HG02571 (cell line): ENCODE results near the gene RAD9B.
"Not testable (repeated sequence)": the region's sequence is repeated elsewhere in the genome, so short reads cannot be mapped to it uniquely, and the experiment has no call there.

Source experiments
- ATAC-seq: cut with Tn5 transposase; IDR thresholded peaks from one replicate; pipeline ENCODE4 v1.9.1; 2021; ENCODE audit warnings: mild to moderate bottlenecking, moderate library complexity; ENCODE audit not compliant: unreplicated experiment

Gene RAD9B

DNA sequence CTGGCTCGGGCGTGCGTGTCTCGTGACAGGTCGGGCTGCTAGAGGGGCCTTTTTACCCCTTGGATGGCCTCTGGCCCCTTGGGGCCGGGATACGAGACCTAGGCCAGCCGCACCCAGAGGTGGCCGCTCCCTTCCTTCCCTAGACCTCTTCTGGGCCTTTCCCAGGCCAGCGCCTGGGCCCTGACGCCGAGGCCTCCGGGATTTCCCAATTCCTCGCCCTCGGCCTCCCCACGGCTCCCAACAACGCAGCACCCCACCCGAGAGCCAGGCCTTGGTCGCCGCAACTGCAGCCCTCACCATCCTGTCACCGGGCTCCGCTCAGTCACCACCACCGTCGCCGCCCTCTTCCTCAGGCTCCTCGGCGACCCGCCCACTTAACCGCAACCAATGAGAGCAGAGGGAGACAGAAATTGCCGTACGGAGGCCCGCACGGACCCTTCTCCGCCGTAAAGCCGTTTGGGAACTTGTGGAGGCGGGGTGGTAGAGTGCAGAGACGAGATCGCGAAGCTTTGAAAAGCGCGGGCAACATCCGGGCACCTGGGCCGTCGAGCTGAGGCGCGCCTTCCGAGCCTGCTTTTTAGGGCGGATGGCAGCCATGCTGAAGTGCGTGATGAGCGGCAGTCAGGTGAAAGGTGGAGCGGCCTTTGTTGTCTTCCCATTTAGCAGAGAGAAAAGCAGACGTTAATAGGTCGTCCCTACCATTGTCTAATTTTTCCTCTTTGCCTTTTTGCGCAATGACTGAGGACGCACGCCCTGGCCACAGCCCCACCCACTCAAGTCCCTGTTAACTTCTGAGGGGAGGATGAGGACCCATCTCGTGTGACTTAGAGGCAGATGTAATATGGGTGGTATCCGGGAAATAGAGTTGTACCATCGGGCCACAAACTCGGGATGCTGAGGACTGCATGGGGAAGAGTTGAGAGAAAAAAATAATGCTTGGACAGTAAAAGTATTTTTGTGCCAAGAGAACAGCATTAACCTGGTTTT is at the start of gene RAD9B, which contains the start of gene VPS29:
Gene RAD9B (plus strand): TSS at position 580 of the 987 bp plus-strand sequence. CDS start 7 bp downstream, at position 587.
Gene VPS29 (minus strand): TSS at position 360 of the 987 bp plus-strand sequence. CDS start 60 bp downstream, at position 300.
- ATAC-seq: peak; percentile 90

DNA sequence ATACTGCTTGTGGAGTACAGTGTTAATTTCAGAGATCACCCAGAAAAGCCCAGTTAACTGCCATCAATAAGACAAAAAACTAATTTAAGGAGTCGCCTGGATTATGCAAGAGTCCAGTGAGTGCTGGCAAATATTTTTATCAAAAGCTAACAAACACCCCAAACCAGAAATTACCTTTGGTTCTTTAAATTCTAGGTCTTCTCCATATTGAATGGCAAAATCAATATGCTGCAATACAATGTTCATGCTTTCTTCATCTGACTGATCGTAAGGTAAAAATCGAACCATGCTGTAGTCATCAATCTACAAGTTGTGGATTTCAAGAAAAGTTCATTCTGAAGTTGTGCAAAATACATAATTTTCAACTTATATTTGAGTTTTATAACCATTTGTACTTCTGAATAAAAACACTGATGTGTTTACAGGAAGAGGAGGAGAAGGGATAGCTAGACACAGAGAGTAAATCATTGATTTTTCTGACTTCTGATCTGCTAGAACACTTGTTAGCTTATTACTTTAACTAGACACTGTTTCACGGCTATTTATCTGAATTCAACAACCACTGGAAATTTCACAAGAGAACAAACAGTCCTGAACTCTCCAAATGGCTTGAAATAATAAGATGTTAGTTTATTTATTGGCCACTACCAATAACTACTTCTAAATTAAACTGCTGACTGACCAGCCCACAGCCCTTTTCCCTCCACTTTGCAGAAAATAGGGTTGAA is 48.4 kb upstream of the RAD9B start:
- ATAC-seq: no peak

DNA sequence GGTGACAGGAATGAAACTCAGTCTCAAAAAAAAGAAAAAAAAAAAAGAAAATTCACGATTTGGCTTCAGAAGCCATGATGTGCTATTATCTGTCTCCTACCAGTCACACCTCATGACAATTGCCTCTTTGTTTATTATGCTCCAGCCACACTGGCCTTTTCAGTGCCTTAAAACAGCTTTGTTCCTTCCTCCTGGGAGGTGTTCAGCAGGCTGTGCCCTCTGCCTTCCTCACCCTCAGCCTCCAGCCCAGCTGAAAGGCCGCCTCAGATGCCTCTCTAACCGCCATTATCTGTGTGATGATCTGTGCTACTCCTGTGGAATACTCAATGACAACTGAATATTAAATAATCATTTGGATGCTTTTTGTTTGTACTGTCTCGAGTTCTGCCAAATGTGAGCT is 43.4 kb upstream of the RAD9B start:
- ATAC-seq: no peak

DNA sequence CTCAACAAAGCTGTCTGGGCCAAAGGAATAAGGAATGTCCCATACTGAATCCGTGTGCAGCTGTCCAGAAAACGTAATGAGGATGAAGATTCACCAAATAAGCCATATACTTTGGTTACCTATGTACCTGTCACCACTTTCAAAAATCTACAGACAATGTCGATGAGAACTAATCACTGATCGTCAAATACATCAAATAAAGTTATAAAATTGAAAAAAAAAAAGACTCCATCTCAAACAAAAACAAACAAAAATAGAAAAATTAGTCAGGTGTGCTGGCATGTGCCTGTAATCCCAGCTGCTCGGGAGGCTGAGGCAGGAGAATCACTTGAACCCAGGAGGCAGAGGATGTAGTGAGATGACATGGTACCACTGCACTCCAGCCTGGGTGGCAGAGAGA is 40.9 kb upstream of the RAD9B start:
- not testable (repeated sequence) for ATAC-seq

DNA sequence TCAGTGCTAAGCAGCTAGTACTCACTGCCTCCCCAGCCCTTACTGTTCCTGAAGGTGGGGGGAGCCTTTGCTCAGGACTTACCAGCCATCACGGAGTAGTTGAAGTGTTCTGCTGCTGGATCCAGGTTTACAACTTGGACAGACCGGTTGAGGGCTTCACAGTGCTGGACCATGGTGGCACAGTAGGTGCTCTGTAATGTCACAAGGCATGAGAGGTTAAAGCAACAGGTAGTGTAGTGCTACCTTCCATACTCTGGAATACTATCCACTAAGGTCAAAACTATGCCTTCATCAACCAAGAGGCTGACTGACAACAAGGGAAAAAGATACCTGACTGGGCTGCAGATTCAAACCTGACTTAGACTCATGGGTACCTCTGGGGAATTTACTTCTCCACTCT is 37.1 kb upstream of the RAD9B start:
- ATAC-seq: no peak

DNA sequence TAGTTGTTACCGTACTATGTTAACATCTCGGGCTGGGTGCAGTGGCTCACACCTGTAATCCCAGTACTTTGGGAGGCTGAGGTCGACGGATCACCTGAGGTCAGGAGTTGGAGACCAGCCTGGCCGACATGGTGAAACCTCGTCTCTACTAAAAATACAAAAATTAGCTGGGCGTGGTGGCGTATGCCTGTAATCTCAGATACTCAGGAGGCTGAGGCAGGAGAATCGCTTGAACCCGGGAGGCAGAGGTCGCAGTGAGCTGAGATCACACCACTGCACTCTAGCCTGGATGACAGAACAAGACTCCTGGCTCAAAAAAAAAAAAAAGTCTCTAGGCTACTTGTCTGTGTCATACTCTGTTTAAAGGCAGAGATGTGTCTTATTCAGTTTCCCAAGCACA is 36.4 kb upstream of the RAD9B start:
- not testable (repeated sequence) for ATAC-seq

DNA sequence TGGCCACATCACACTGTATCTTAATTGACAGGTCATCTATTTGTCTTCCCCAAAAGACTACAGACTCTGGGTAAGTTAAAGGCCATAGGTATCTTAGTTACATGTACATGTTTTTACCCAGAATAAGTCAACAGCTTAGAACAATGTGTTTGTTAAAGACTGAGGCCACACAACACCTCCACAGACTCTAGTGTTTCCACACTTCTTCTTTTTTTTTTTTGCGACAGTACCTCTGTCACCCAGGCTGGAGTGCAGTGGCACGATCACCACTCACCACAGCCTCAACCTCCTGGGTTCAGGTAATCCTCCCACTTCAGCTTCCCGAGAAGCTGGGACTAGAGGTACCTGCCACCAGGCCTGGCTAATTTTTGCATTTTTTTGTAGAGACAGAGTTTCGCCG is 35.3 kb upstream of the RAD9B start:
- ATAC-seq: no peak

DNA sequence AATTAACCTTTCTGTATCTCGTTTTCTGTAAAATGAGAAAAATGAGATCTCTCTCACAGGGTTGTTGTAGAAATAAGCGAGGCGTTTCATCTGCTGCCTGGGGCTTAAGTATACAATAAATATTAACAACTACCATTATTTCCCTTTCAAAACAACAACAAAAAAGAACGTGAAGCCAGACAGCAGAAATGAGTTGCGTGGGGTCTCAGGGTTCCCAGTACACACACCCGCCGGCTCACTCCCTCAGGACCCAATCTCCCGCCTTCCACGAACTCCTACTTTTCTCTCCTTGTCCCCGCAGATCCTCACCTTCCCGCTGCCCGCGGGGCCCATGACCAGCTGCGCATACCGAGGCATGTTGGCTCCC is 34.3 kb upstream of the RAD9B start:
- ATAC-seq: no peak

DNA sequence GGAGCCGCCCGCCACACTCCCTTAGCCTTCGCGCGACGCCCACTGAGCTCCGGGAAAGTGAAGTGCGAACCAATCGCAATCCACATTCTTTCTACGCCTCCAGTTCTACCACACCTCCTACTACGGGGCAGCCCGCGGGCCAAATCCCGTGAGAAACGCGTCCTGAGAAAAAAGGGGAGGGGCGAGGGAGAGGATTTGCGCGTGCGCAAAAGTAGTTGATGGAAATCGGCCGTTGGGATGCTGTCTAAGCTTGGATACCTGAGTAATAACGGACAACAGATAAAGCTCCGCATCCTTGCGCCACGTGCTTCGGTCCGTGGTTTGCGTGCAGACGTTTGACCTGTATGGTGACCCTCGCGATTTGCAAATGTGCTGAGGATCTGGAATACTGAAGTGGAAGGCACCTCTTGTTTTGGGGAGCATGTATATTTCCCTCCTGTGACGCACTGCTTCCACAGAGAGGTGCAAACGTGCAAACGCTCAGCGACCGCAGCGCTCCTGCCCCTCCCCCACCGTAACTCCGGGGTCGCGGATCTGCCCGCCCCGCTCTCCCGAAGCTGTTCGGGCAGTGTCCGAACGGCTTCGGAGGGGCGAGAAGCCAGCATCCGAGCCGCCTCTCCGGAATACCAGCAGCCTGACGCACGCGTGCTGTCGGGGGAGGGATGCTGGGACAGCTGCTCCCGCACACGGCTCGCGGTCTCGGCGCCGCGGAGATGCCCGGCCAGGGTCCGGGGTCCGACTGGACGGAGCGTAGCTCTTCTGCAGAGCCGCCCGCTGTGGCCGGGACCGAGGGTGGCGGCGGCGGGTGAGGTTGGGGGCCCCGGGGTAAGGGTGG is 33.7 kb upstream of the RAD9B start, which contains the start of the genes FAM216A and GPN3:
Gene FAM216A (plus strand): TSS at position 632 of the 835 bp plus-strand sequence. CDS start 31 bp downstream, at position 663.
Gene GPN3 (minus strand): TSS at position 44 of the 835 bp plus-strand sequence. CDS start 54 bp downstream, outside the sequence.
- ATAC-seq: peak; percentile 77

DNA sequence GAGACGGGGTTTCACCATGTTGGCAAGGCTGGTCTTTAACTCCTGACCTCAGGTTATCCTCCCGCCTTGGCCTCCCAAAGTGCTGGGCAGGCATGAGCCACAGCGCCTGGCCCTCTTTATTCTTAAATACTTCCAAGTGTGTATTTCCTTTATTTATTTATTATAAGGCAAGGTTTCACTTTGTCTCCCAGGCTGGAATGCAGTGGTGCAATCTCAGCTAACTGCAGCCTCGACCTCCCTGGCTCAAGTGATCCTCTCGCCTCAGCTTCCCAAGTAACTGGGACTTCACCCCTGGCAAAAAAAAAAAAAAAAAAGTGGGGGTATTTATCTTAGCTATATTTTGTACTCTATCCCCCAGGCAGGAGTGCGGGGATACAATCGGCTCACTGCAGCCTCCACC is 26.7 kb upstream of the RAD9B start:
- ATAC-seq: no peak

DNA sequence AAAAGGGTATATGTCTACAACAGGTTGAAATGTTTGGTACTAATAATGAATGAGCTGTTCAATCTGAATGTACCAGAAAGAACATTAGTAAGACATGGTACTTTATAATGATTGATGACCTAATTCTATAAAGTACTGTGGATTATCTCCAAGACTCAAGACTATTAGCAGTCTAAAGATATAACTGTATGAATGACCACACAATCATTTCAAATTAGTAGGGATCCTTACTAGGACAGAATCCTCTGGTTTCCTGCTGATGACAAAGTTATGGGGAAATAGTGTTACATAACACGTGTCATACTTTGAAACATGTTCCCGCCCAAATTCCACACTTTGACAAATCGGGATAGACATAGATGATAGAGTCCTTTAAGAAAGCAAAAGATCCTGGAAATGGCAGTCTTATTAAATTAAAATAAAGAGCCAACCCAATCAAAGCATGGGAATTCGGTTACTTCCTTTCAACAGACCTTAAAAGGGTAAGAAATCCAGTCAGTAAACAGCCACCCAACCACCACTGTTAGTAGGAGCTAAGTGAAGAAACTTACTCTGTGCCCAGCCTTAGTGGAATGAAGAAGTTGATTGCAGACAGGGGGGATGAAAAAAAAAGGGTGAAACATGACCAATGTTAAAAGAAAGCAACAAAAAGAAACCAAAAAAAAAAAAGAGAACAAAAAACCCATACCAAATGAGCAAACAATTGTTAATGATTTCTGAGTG is 3.0 kb upstream of the RAD9B start:
- ATAC-seq: no peak

DNA sequence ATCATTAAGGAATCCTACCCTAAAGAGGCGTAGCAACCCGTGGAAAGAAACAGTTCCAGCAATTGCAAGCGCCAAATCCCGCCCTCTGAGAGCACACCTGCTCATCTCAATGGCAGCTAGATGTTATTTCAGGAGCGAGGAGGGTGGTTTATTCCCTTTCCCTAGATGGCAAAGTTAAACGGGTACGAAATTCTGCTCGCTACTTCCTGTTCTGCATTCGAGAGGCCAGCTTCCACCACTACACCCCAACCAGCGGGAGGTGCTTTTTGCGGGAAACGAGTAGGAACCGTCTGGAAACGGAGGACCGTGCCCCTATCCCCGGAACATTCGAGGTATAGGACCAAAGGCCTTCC is 756 bp upstream of the RAD9B start:
- peak; percentile 28 for ATAC-seq

DNA sequence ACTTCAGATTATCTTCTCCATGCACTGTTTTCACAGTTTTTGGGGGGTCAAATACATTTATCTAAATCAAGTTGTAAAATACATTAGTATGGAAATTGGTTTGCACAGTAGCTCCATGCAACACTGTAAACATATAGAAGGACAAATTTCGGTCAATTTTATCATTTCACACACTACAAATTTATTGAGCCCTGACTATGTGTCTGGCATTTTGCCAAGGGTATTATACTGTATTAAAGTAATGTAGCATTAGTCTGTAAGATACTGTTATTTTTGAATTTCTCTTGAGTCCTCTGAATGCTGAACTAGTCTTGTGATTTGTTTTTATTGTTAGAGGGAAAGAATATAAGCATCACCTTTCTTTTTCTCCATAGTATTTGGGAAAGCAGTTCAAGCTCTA is 1.3 kb downstream of the RAD9B start:
- ATAC-seq: no peak

DNA sequence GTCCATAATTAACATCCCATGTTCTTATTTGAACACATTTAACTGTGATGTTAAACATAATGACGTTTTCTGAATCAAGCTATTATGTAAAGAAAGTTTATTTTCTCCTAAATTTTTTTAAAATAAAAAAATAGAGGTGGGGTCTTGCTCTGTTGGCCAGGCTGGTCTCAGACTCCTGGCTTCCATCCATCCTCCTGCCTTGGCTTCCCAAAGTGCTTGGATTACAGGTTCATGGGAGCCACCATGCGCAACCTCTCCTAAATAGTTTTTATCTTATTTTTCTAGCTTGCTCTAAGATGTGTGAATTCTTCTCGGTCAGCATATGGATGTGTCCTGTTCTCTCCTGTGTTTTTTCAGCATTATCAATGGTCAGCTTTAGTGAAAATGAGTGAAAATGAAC is 3.2 kb downstream of the RAD9B start:
- ATAC-seq: no peak

DNA sequence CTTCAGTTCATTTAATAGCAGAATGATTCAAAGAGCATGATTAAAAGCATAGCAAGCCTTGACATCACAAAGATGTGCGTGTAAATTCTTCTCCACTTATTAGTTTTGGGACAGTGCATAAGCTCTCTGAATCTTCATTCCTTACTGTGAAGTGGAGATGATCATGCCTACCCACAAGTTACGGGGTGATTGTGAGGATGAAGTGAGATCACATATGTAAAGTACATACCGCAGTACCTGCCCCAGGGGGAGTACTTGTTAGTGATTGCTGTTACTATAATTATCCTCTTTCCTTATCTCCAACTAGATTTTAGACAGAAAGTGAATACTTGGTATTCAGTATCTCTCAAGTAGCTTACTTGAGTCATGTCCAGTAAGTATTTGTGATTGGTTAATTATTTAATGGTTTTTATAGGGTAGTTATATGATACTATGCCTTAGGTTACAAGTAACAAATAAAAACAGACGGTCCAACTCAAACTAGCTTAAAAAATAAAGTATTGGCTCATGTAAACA is 6.0 kb downstream of the RAD9B start:
- no peak for ATAC-seq

DNA sequence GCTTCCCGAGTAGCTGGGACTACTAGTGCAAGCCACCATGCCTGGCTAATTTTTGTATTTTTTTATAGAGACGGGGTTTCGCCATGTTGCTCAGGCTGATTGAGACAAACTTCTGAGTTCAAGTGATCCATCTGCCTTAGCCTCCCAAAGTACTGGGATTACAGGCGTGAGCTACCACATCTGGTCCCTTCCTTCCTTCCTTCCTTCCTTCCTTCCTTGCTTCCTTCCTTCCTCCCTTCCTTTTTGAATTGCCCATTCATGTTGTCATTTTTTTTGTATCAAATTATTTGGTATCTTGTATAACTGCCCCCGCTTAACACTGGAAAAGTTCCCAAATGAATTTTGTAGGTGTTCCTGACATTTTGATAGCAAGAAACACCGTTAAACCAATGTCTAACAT is 11.7 kb downstream of the RAD9B start:
- no peak for ATAC-seq

DNA sequence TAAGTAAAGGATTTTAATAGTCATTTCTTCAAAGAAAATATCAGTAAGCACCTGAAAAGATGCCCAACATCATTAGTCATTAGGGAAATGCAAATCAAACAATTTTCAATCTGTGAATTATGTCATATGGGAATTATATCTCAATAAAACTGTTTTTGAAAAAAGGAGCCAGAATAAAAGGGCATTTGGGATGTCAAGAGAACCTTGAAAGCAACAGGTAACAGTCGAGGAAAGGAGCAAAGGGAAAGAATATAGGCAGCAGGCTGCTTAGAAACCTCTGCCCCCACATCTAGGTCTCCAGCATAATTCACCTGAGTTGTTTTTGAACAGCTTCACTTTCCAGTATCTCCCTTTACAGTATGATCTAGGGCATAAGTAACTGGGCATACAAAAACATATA is 12.2 kb downstream of the RAD9B start:
- no peak for ATAC-seq

DNA sequence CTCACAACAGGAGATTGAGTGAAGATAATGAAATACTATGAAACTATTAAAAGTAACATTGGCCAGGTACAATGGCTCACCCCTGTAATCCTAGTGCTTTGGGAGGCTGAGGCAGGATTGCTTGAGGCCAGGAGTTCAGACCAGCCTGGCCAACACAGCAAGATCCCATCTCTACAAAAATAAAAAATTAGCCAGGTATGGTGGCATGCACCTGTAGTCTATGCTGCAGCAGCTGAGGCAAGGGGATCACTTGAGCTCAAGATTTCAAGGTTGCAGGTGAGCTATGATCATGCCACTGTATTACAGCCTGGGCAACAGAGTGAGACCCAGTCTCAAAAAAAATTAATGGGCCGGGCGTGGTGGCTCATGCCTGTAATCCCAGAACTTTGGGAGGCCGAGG is 14.9 kb downstream of the RAD9B start:
- no peak for ATAC-seq

DNA sequence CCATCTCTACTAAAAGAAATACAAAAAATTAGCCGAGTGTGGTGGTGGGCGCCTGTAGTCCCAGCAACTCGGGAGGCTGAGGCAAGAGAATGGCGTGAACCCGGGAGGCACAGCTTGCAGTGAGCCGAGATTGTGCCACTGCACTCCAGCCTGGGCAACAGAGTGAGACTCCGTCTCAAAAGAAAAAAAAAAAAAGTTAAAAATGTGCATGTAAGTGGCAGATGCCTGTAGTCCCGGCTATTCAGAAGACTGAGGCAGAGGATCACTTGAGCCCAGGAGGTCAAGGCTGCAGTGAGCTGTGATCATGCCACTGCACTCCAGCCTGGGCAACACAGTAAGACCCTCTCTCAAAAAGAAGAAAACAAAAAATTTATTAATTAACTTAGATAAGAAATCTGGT is 15.9 kb downstream of the RAD9B start:
- ATAC-seq: not testable (repeated sequence)
